Uterus (tissue), 4 donors: Measurements from ENCODE around the gene CLTC. TPM values are rescaled to one million over a fixed set of nuclear protein-coding genes. Genes with fewer than 3 reads are reported as not detected.

Experiments
- DNase-seq, 2 donors: peaks; one replicate each; pipeline ENCODE4 v3.0.0-alpha.2; 2019 to 2020
- H3K27ac ChIP-seq, 2 donors: fragments of 200-600 bp; sonication (generic); 1 replicate in 1 of 2; 2 replicates in 1 of 2; pipeline ENCODE4 v1.5.1; 2016 to 2018
- H3K27me3 ChIP-seq, 2 donors: fragments of 200-600 bp; sonication (generic); one replicate each; pipeline ENCODE4 v1.5.1; 2018 to 2019; ENCODE audit warnings: control low read depth in 1 of 2
- H3K36me3 ChIP-seq, 2 donors: fragments of 200-600 bp; sonication (generic); one replicate each; pipeline ENCODE4 v1.5.1; 2019; ENCODE audit warnings: control low read depth in 1 of 2
- H3K4me1 ChIP-seq, 2 donors: fragments of 200-600 bp; sonication (generic); one replicate each; pipeline ENCODE4 v1.5.1; 2018 to 2019; ENCODE audit warnings: control low read depth in 1 of 2
- H3K4me3 ChIP-seq, 2 donors: fragments of 200-600 bp; sonication (generic); 1 replicate in 1 of 2; 2 replicates in 1 of 2; pipeline ENCODE4 v1.5.1; 2018 to 2019; ENCODE audit warnings: mild to moderate bottlenecking in 1 of 2
- H3K9me3 ChIP-seq, 2 donors: fragments of 200-600 bp; sonication (generic); one replicate each; pipeline ENCODE4 v1.5.1; 2019; ENCODE audit warnings: control low read depth in 1 of 2
- CTCF ChIP-seq, 4 experiments: fragments of 200-600 bp in 2 of 4; fragments of 450-650 bp in 2 of 4; sonication (generic) in 2 of 4; IDR thresholded peaks; one replicate each; pipeline ENCODE4 v1.5.1; 2016 to 2019; ENCODE audit warnings: antibody characterized with exemption in 4 of 4, mild to moderate bottlenecking in 2 of 4, moderate library complexity in 1 of 4
- POLR2A ChIP-seq, 2 donors: fragments of 450-650 bp; IDR thresholded peaks; one replicate each; pipeline ENCODE4 v1.6.1; 2016; ENCODE audit warnings: antibody characterized with exemption in 2 of 2, mild to moderate bottlenecking in 1 of 2, moderate library complexity in 1 of 2
- intact Hi-C: fragments of 100-400 bp; cut with DNase I; formaldehyde crosslinking; loops from one replicate; pipeline ENCODE4 v1.15.1; 2023; ENCODE audit warnings: low total_unique reads
- total RNA-seq, 4 donors: library from RNA; depleted of rRNA in 3 of 4; stranded (reverse); fragments of >200 nt in 3 of 4; gene quantifications; one replicate each; pipeline versions ENCODE4 v1.1.0 to v1.2.4, GENCODE V29; 2014 to 2023
- donor health status: DM: yes; HTN: yes; CAD: no.

CLTC gene
- total RNA-seq, 4 donors from 2014 or later: 89.7 to 463 (median 245) TPM

DNA sequence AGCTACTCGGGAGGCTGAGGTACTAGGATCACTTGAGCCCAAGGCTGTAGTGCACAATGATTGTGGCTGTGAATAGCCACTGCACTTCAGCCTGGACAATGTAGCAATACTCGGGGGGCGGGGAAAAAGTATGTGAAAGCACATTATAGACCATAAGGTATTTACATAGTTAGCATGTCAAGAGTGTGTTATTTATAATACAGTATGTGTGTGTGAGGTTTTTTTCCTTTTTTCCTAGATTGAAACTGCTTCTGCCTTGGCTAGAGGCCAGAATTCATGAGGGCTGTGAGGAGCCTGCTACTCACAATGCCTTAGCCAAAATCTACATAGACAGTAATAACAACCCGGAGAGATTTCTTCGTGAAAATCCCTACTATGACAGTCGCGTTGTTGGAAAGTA, 57.0 kb downstream of the CLTC start:
- no peaks in the 10 kb centered on the region for H3K36me3 ChIP-seq
- H3K4me3 ChIP-seq: no peak overlapping the region
- intact Hi-C loops: no loop called here
- TF ChIP-seq POLR2A (IDR thresholded peaks at IDR 0.05) (no peak), CTCF (IDR thresholded peaks at IDR 0.05) (no peak)
- DNase-seq: no peak
- H3K27me3 ChIP-seq: no peaks in the 10 kb centered on the region
- no peaks in the 10 kb centered on the region for H3K9me3 ChIP-seq
- H3K4me1 ChIP-seq: no peaks in the 10 kb centered on the region
- H3K27ac ChIP-seq: no peak overlapping the region

DNA sequence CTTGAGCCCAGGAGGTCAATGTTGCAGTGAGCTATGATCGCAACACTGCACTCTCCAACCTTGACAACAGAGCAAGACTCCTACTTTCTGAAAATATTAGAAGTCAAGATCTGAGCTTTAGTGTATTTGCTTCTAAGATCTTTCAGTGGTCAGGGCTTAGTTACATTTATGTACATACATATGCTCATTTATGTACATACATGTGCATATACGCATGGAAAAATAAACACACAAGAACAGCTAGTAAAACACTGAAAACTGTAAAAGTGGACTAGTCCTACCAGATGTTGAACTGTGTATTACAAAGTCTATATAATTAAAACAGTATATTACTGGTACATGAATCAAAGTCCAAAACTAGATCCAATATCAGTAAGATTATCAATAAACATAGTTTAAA, 59.2 kb downstream of the CLTC start:
- intact Hi-C loops: no loop called here
- no peak overlapping the region for H3K27ac ChIP-seq
- TF ChIP-seq POLR2A (IDR thresholded peaks at IDR 0.05): no peak
- no peak for TF ChIP-seq CTCF (IDR thresholded peaks at IDR 0.05)
- no peak for DNase-seq
- no peaks in the 10 kb centered on the region for H3K27me3 ChIP-seq
- no peak overlapping the region for H3K4me3 ChIP-seq
- H3K36me3 ChIP-seq: no peaks in the 10 kb centered on the region
- no peaks in the 10 kb centered on the region for H3K9me3 ChIP-seq
- H3K4me1 ChIP-seq: no peaks in the 10 kb centered on the region

DNA sequence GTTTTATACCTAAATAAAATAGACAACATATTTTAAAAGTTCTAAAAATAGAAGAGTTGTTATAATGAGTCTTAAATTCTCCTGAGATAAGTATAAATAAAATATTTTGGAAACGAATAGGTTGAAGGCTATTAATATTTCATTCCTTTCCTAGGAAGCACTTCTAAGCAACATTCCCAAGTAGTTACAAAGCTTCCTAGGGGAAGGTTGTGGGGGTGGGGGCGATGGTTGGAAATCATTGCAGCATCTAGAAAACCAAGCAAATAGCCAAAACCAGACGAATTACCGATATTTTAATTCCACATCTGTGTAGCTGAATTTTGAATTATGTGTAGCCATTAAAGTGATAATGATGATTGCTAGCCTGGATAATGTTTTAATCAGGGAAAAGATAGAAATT, 60.6 kb downstream of the CLTC start:
- H3K9me3 ChIP-seq: no peaks in the 10 kb centered on the region
- H3K27ac ChIP-seq: no peak overlapping the region
- H3K36me3 ChIP-seq: no peaks in the 10 kb centered on the region
- intact Hi-C loops: no loop called here
- no peak for DNase-seq
- H3K4me3 ChIP-seq: no peak overlapping the region
- no peaks in the 10 kb centered on the region for H3K4me1 ChIP-seq
- no peak for TF ChIP-seq POLR2A (IDR thresholded peaks at IDR 0.05)
- TF ChIP-seq CTCF (IDR thresholded peaks at IDR 0.05): no peak
- H3K27me3 ChIP-seq: no peaks in the 10 kb centered on the region

DNA sequence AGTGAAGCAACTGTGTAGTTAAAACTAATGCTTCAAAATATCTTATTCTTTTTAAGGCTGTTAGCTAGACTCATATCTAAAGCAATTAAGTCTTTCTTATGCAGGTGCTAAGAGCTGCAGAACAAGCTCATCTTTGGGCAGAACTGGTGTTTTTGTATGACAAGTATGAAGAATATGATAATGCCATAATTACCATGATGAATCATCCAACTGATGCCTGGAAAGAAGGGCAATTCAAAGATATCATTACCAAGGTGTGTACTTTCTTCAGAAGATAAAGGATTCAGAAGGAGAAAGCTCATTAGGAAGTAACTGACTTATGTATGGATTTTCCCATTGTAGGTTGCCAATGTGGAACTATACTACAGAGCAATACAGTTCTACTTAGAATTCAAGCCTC, 63.6 kb downstream of the CLTC start:
- intact Hi-C loops: no loop called here
- no peak overlapping the region for H3K27ac ChIP-seq
- no peaks in the 10 kb centered on the region for H3K36me3 ChIP-seq

DNA sequence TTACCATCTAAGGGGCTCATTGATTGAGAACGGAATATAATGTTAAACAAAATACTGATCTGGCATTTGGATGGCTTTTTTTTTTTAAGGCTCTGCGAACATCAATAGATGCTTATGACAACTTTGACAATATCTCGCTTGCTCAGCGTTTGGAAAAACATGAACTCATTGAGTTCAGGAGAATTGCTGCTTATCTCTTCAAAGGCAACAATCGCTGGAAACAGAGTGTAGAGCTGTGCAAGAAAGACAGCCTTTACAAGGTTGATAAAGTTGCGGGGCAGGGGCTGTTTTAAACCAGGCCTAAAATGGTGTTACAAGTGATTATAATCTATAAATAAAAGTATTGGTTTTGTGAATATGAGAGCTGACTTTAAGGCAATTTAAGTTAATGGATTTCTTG, 65.3 kb downstream of the CLTC start:
- Histone ChIP-seq H3K36me3 (no peaks in the 10 kb centered on the region), H3K9me3 (no peaks in the 10 kb centered on the region), H3K4me3 (no peak overlapping the region), H3K4me1 (no peaks in the 10 kb centered on the region), H3K27me3 (no peaks in the 10 kb centered on the region), H3K27ac (no peak overlapping the region)
- intact Hi-C loops: no loop called here
- TF ChIP-seq POLR2A (IDR thresholded peaks at IDR 0.05) (no peak), CTCF (IDR thresholded peaks at IDR 0.05) (no peak)
- no peak for DNase-seq

More for the DNA sequence above, 63.6 kb downstream of the CLTC start:
- Histone ChIP-seq H3K4me3 (no peak overlapping the region), H3K4me1 (no peaks in the 10 kb centered on the region), H3K27me3 (no peaks in the 10 kb centered on the region), H3K9me3 (no peaks in the 10 kb centered on the region)
- no peak for TF ChIP-seq POLR2A (IDR thresholded peaks at IDR 0.05)
- no peak for TF ChIP-seq CTCF (IDR thresholded peaks at IDR 0.05)
- no peak for DNase-seq
